Raji (cell line): ENCODE data around the gene GNAZ.
A peak's percentile ranks its signal among the peaks of the same experiment; 100 is the strongest.

Source experiments
- POLR2A ChIP-seq: IDR thresholded peaks from 2 replicates; pipeline ENCODE4 v1.6.1; 2011; ENCODE audit warnings: low read depth, low read length, control low read depth; ENCODE audit not compliant: insufficient read depth

The GNAZ gene

GRCh38 chr22:23070418-23071229 is at the start of gene GNAZ:
Gene GNAZ (plus strand): TSS chr22:23070519. CDS start chr22:23095696, 25,177 bp downstream.
- no peak for TF ChIP-seq POLR2A

- no peak for TF ChIP-seq POLR2A
These were observed 49.5 kb upstream of the GNAZ start for GRCh38 chr22:23020659-23021293.

GRCh38 chr22:23023294-23023693 is 47.0 kb upstream of the GNAZ start:
- no peak for TF ChIP-seq POLR2A

GRCh38 chr22:23026777-23027176 is 43.5 kb upstream of the GNAZ start:
- TF ChIP-seq POLR2A = no peak

GRCh38 chr22:23029521-23030228 is 40.6 kb upstream of the GNAZ start:
- no peak for TF ChIP-seq POLR2A

GRCh38 chr22:23031381-23031780 is 38.9 kb upstream of the GNAZ start:
- no peak for TF ChIP-seq POLR2A

GRCh38 chr22:23031786-23032185 is 38.5 kb upstream of the GNAZ start:
- TF ChIP-seq POLR2A = no peak

GRCh38 chr22:23032658-23033057 is 37.7 kb upstream of the GNAZ start:
- TF ChIP-seq POLR2A = no peak

- TF ChIP-seq POLR2A = no peak
These were observed 37.0 kb upstream of the GNAZ start for GRCh38 chr22:23033116-23033905.

- no peak for TF ChIP-seq POLR2A
These were observed 35.4 kb upstream of the GNAZ start for GRCh38 chr22:23034621-23035556.

GRCh38 chr22:23035557-23036277 is 34.6 kb upstream of the GNAZ start:
- TF ChIP-seq POLR2A = peak; percentile 13; the same call in 1 of the 2 replicates

GRCh38 chr22:23036684-23037428 is 33.5 kb upstream of the GNAZ start:
- no peak for TF ChIP-seq POLR2A
